H1 (cell line): ENCODE measurements around the gene CRYGB. TPM values are rescaled to one million over a fixed set of nuclear protein-coding genes. Genes with fewer than 3 reads are reported as not detected.

Source experiments
- CTCF ChIA-PET: fragments of 300-600 bp; sonication (Branson Sonifier 250); formaldehyde crosslinking; loops from one replicate; lab custom pipeline; 2021; ENCODE audit not compliant: partially characterized antibody; lab: Charles Lee
- POLR2A ChIA-PET: fragments of 300-600 bp; sonication (Branson Sonifier 250); formaldehyde crosslinking; loops from one replicate; lab custom pipeline; 2021; ENCODE audit warnings: inconsistent platforms; ENCODE audit not compliant: partially characterized antibody; lab: Charles Lee
- DNase-seq, 2 experiments: peaks; one replicate each; pipeline versions ENCODE4 v3.0.0 to v3.0.0-alpha.2; 2010 to 2022; ENCODE audit warnings: low spot score in 2 of 2, low read depth in 1 of 2, mixed read lengths in 1 of 2
- FAIRE-seq: peaks from 2 replicates; lab custom pipeline; 2011; peaks lifted over from hg19 to GRCh38; lab: Jason Lieb, UNC
- H2AFZ ChIP-seq: 2 replicates; pipeline ENCODE4 v1.8.1; 2012; ENCODE audit warnings: low read length, inconsistent platforms
- H2AK5ac ChIP-seq: 2 replicates; pipeline ENCODE4 v1.6.1; 2013; ENCODE audit warnings: low read depth, low read length
- H2BK120ac ChIP-seq: replicated peaks from 2 replicates; pipeline ENCODE3; 2013; ENCODE audit warnings: low read depth, low read length, inconsistent platforms
- H2BK12ac ChIP-seq: 2 replicates; pipeline ENCODE4 v1.6.1; 2013; ENCODE audit warnings: low read depth, low read length
- H2BK15ac ChIP-seq: 2 replicates; pipeline ENCODE4 v1.6.1; 2013; ENCODE audit warnings: low read length
- H2BK20ac ChIP-seq: 2 replicates; pipeline ENCODE4 v1.6.1; 2013; ENCODE audit warnings: low read length
- H2BK5ac ChIP-seq: 2 replicates; pipeline ENCODE4 v1.6.1; 2013; ENCODE audit warnings: low read depth, low read length
- H3K14ac ChIP-seq: 2 replicates; pipeline ENCODE4 v1.6.1; 2013; ENCODE audit warnings: inconsistent platforms; ENCODE audit not compliant: insufficient read length
- H3K18ac ChIP-seq: 2 replicates; pipeline ENCODE4 v1.6.1; 2013; ENCODE audit warnings: low read length; ENCODE audit errors: extremely low read depth
- H3K23ac ChIP-seq: 2 replicates; pipeline ENCODE4 v1.6.1; 2013; ENCODE audit warnings: inconsistent platforms; ENCODE audit not compliant: insufficient read length
- H3K23me2 ChIP-seq: 2 replicates; pipeline ENCODE4 v1.6.1; 2013; ENCODE audit warnings: low read depth, low read length
- H3K27ac ChIP-seq: 2 replicates; pipeline ENCODE4 v1.6.1; 2011; ENCODE audit warnings: low read depth, low read length, inconsistent platforms
- H3K27me3 ChIP-seq, 4 experiments: replicated peaks in 1 of 4; 1 replicate in 1 of 4; 2 replicates in 3 of 4; pipeline versions ENCODE4 v1.6.1 to v1.8.1; 2011 to 2013; ENCODE audit warnings: low read length in 3 of 4, mild to moderate bottlenecking in 3 of 4, inconsistent platforms in 2 of 4, mixed read lengths in 2 of 4, moderate library complexity in 1 of 4; ENCODE audit not compliant: control insufficient read depth in 3 of 4, insufficient read depth in 3 of 4; ENCODE audit errors: extremely low read depth in 1 of 4
- H3K36me3 ChIP-seq, 4 experiments: 2 replicates each; pipeline versions ENCODE4 v1.6.1 to v1.8.1; 2011 to 2013; ENCODE audit warnings: mild to moderate bottlenecking in 4 of 4, low read length in 3 of 4, moderate library complexity in 2 of 4, control low read depth in 1 of 4, inconsistent platforms in 1 of 4; ENCODE audit not compliant: insufficient read depth in 4 of 4, control insufficient read depth in 2 of 4
- H3K4ac ChIP-seq: replicated peaks from 2 replicates; pipeline ENCODE3; 2013; ENCODE audit warnings: low read length, low read depth, mixed read lengths, inconsistent platforms; ENCODE audit not compliant: insufficient read length
- H3K4me1 ChIP-seq, 4 experiments: replicated peaks in 1 of 4; 1 replicate in 1 of 4; 2 replicates in 3 of 4; pipeline versions ENCODE4 v1.6.1 to v1.8.1; 2011 to 2013; ENCODE audit warnings: low read length in 3 of 4, inconsistent platforms in 2 of 4, mixed read lengths in 1 of 4; ENCODE audit not compliant: insufficient read depth in 4 of 4, control insufficient read depth in 3 of 4
- H3K4me2 ChIP-seq, 2 experiments: 2 replicates each; pipeline versions ENCODE4 v1.6.1 to v1.8.1; 2011 to 2013; ENCODE audit warnings: low read depth in 2 of 2, low read length in 2 of 2, control low read depth in 1 of 2, inconsistent platforms in 1 of 2, mild to moderate bottlenecking in 1 of 2; ENCODE audit not compliant: insufficient read depth in 1 of 2
- H3K4me3 ChIP-seq, 4 experiments: fragments of 200-600, 300-600 bp in 1 of 4; sonication (generic), shearing (Covaris generic), sonication (Bioruptor Twin) in 1 of 4; 2 replicates each; pipeline versions ENCODE4 v1.5.1 to v1.8.1; 2011 to 2016; ENCODE audit warnings: low read length in 4 of 4, low read depth in 3 of 4, control low read depth in 2 of 4, inconsistent platforms in 2 of 4, mild to moderate bottlenecking in 2 of 4, mixed read lengths in 1 of 4, moderate library complexity in 1 of 4; ENCODE audit not compliant: insufficient read depth in 2 of 4; ENCODE audit errors: extremely low read depth in 1 of 4
- H3K56ac ChIP-seq: replicated peaks from 2 replicates; pipeline ENCODE3; 2013; ENCODE audit warnings: low read depth, mild to moderate bottlenecking, mixed read lengths, low read length, inconsistent platforms; ENCODE audit not compliant: insufficient read length
- H3K79me1 ChIP-seq: 2 replicates; pipeline ENCODE4 v1.6.1; 2013; ENCODE audit warnings: low read depth, low read length, control low read depth
- H3K79me2 ChIP-seq, 2 experiments: 2 replicates each; pipeline versions ENCODE4 v1.6.1 to v1.8.1; 2012 to 2013; ENCODE audit warnings: low read length in 2 of 2, mild to moderate bottlenecking in 2 of 2, inconsistent platforms in 1 of 2; ENCODE audit not compliant: insufficient read depth in 2 of 2, control insufficient read depth in 1 of 2
- H3K9ac ChIP-seq, 4 experiments: replicated peaks in 1 of 4; 1 replicate in 1 of 4; 2 replicates in 3 of 4; pipeline versions ENCODE4 v1.6.1 to v1.8.1; 2011 to 2013; ENCODE audit warnings: low read depth in 3 of 4, low read length in 3 of 4, control low read depth in 2 of 4, mild to moderate bottlenecking in 2 of 4, moderate library complexity in 2 of 4, inconsistent platforms in 1 of 4; ENCODE audit errors: extremely low read depth in 1 of 4
- H3K9me3 ChIP-seq, 2 experiments: 2 replicates each; pipeline versions ENCODE4 v1.6.1 to v1.8.1; 2012 to 2013; ENCODE audit warnings: mild to moderate bottlenecking in 2 of 2, moderate library complexity in 2 of 2, control low read depth in 1 of 2, inconsistent platforms in 1 of 2, low read depth in 1 of 2, low read length in 1 of 2, mixed read lengths in 1 of 2; ENCODE audit not compliant: insufficient read depth in 2 of 2
- H4K20me1 ChIP-seq, 2 experiments: replicated peaks in 1 of 2; 2 replicates each; pipeline versions ENCODE3 to v1.8.1; 2011 to 2013; ENCODE audit warnings: inconsistent platforms in 2 of 2, low read length in 2 of 2, mild to moderate bottlenecking in 1 of 2; ENCODE audit not compliant: insufficient read depth in 2 of 2, control insufficient read depth in 1 of 2
- H4K5ac ChIP-seq: 2 replicates; pipeline ENCODE4 v1.6.1; 2013; ENCODE audit warnings: low read length, low read depth, mixed read lengths, inconsistent platforms; ENCODE audit not compliant: insufficient read length
- H4K8ac ChIP-seq: 2 replicates; pipeline ENCODE4 v1.8.0; 2013; ENCODE audit warnings: mild to moderate bottlenecking, moderate library complexity, low read length, inconsistent platforms; ENCODE audit not compliant: insufficient read depth; ENCODE audit errors: extremely low read depth
- H4K91ac ChIP-seq: replicated peaks from 2 replicates; pipeline ENCODE3; 2013; ENCODE audit warnings: low read length, mixed read lengths, inconsistent platforms; ENCODE audit not compliant: insufficient read length
- ATF2 ChIP-seq: IDR thresholded peaks from 2 replicates; pipeline ENCODE4 v1.6.1; 2012; ENCODE audit warnings: low read length, inconsistent platforms
- CTCF ChIP-seq, 3 experiments: IDR thresholded peaks; 1 replicate in 2 of 3; 2 replicates in 1 of 3; pipeline versions ENCODE4 v1.5.1 to v1.6.1; 2011; ENCODE audit warnings: low read length in 3 of 3, mild to moderate bottlenecking in 3 of 3, inconsistent platforms in 2 of 3, low read depth in 1 of 3, moderate library complexity in 1 of 3; ENCODE audit not compliant: insufficient read depth in 1 of 3; ENCODE audit errors: control extremely low read depth in 1 of 3
- KDM1A ChIP-seq: fragments of 200-600, 300-600 bp; sonication (generic); IDR thresholded peaks from 2 replicates; pipeline ENCODE4 v1.7.1; 2016; ENCODE audit warnings: mild to moderate bottlenecking, low read length, borderline replicate concordance
- MAX ChIP-seq: IDR thresholded peaks from 2 replicates; pipeline ENCODE4 v1.6.1; 2012; ENCODE audit warnings: inconsistent platforms
- SIX5 ChIP-seq: IDR thresholded peaks from 2 replicates; pipeline ENCODE4 v1.6.1; 2011; ENCODE audit warnings: mild to moderate bottlenecking, low read depth, low read length
- TBP ChIP-seq: IDR thresholded peaks from 2 replicates; pipeline ENCODE4 v1.6.1; 2011; ENCODE audit warnings: low read depth, low read length, improper control_type of control experiment
- WGBS, 2 experiments: shearing (Covaris generic) in 1 of 2; methylation state at CpG; one replicate each; pipeline versions ENCODE4 v1.1.6 to v1.1.7; 2013 to 2015; ENCODE audit warnings: low lambda C conversion rate in 2 of 2, mixed read lengths in 2 of 2, inconsistent platforms in 1 of 2, low coverage in 1 of 2, missing lambda C conversion rate in 1 of 2; ENCODE audit not compliant: insufficient replicate concordance in 2 of 2, insufficient coverage in 1 of 2, insufficient read length in 1 of 2; ENCODE audit errors: extremely low coverage in 1 of 2, missing lambda C conversion rate in 1 of 2; 5-methylcytosine and 5-hydroxymethylcytosine counted together
- polyA plus RNA-seq, 7 experiments: library from polyadenylated mRNA; depleted of rRNA in 3 of 7; stranded (reverse) in 5 of 7; unstranded in 2 of 7; fragments of >200 nt in 5 of 7; fragments of 200-250 nt in 2 of 7; gene quantifications; 1 replicate in 5 of 7; 2 replicates in 1 of 7; 4 replicates in 1 of 7; pipeline versions ENCODE4 v1.2.1 to v1.2.3, GENCODE V29; 2011 to 2013; ENCODE audit warnings: missing spikeins in 2 of 7, mixed read lengths in 2 of 7
- total RNA-seq: library from RNA; stranded (reverse); fragmentation: NEBNext Ultra II Directional; extraction: Animal tissue kit (Norgen Biotek cat#: 25700); gene quantifications from 2 replicates; pipeline ENCODE4 v1.2.1, GENCODE V29; 2021

CRYGB gene
- total and polyA plus RNA-seq, 2 of the 8 experiments (the other 6 are each of a cell fraction or from before 2014, with no cell fraction given), result 0.38 TPM; not detected in 1

GRCh38 chr2:208183972-208184705, 38.2 kb upstream of the CRYGB start:
- Histone ChIP-seq H3K4me1 (peaks cover 2 to 16% (median 7%) of the 10 kb centered on the region in 4 experiments), H2AK5ac (no peak overlapping the region), H3K4me3 (peak overlapping the region; percentile 10 to 59 (median 30); a peak in 5 of 8 replicates), H3K14ac (no peak overlapping the region), H2BK5ac (no peak overlapping the region), H2BK15ac (no peak overlapping the region), H3K23ac (no peak overlapping the region), H3K56ac (no peak overlapping the region), H3K79me2 (no peaks in the 10 kb centered on the region), H3K27me3 (no peaks in the 10 kb centered on the region), H2BK120ac (no peak overlapping the region), H2BK20ac (no peak overlapping the region), H2AFZ (peak overlapping the region; percentile 27; the same call in 1 of the 2 replicates), H3K4ac (no peak overlapping the region), H2BK12ac (no peak overlapping the region), H3K9me3 (no peaks in the 10 kb centered on the region), H4K91ac (no peak overlapping the region), H3K79me1 (no peaks in the 10 kb centered on the region), H3K18ac (no peak overlapping the region), H3K27ac (no peak overlapping the region), H3K23me2 (no peaks in the 10 kb centered on the region; the same call in 1 of the 2 replicates), H4K8ac (no peak overlapping the region), H3K36me3 (no peaks in the 10 kb centered on the region), H4K5ac (peak overlapping the region; percentile 47), H3K9ac (no peak overlapping the region), H3K4me2 (peak overlapping the region; percentile 58 to 64), H4K20me1 (no peaks in the 10 kb centered on the region)
- 10% methylated on average over 12 of the region's 12 CpGs; no CpG with 5 or more reads in 1 of the 2 experiments for WGBS, 2 experiments
- ChIA-PET CTCF (interaction anchor here (0.6 to 1.7 kb wide), 6 partner anchors 9 to 72 kb away, joined by 3 to 8 read pairs (median 4); partner anchors contain the start of gene CRYGA), POLR2A (interaction anchor here (0.6 kb wide), 2 partner anchors 14 to 62 kb away, joined by 3 read pairs; no protein-coding TSS in a partner anchor)
- DNase-seq, result no peak
- FAIRE-seq, result peak; percentile 24
- TF ChIP-seq ATF2 (no peak), SIX5 (no peak), KDM1A (no peak), MAX (no peak), TBP (0 out of 2 replicates have a peak, but pooled peaks have one; percentile 13), CTCF (IDR thresholded peaks at IDR 0.05; ENCODE audit: control extremely low read depth in 1 of 3, insufficient read depth in 1 of 3, low read depth in 1 of 3, low read length in 3 of 3) (no peak)
